Amygdala (tissue), 56 donors: ENCODE measurements around the gene CFAP70.

ENCODE experiments used
- DNase-seq, 56 donors: peaks; one replicate each; lab custom pipeline; 2025; lab: John Stamatoyannopoulos, UW

Gene CFAP70

GRCh38 chr10:73220989-73221388 is 137.7 kb downstream of the CFAP70 start:
- DNase-seq, result no peak

GRCh38 chr10:73219384-73219783 is 139.3 kb downstream of the CFAP70 start:
- DNase-seq, result no peak

- DNase-seq, result no peak
Observed at GRCh38 chr10:73218431-73219191, 140.1 kb downstream of the CFAP70 start.

GRCh38 chr10:73217628-73218027 is 141.0 kb downstream of the CFAP70 start:
- no peak for DNase-seq

- DNase-seq, result no peak
Observed at GRCh38 chr10:73215749-73216148, 142.9 kb downstream of the CFAP70 start.

- no peak for DNase-seq
Observed at GRCh38 chr10:73211106-73211811, 147.4 kb downstream of the CFAP70 start.

- no peak for DNase-seq
Observed at GRCh38 chr10:73210395-73211105, 148.1 kb downstream of the CFAP70 start.

- DNase-seq, result no peak
Observed at GRCh38 chr10:73209705-73210104, 149.0 kb downstream of the CFAP70 start.

- no peak for DNase-seq
Observed at GRCh38 chr10:73207883-73208282, 150.8 kb downstream of the CFAP70 start.

GRCh38 chr10:73206385-73206784 is 152.3 kb downstream of the CFAP70 start:
- DNase-seq, result no peak

- DNase-seq, result no peak
Observed at GRCh38 chr10:73205890-73206289, 152.8 kb downstream of the CFAP70 start.

GRCh38 chr10:73205081-73205480 is 153.6 kb downstream of the CFAP70 start:
- no peak for DNase-seq
